Measurements from ENCODE around the gene FOLR1.
A peak's percentile ranks its signal among the peaks of the same experiment; 100 is the strongest.
"Not testable (repeated sequence)": the region's sequence is repeated elsewhere in the genome, so short reads cannot be mapped to it uniquely, and the experiment has no call there.

The FOLR1 gene

GRCh38 chr11:72181553-72181958 lies 10.4 kb upstream of the FOLR1 start:
- not testable (repeated sequence) for DNase-seq (ENCODE audit: low read depth in 2 of 2)

- DNase-seq (ENCODE audit: low read depth in 2 of 2): no peak
Measured at GRCh38 chr11:72188267-72188666, 3.7 kb upstream of the FOLR1 start.

GRCh38 chr11:72189455-72190250 lies 2.3 kb upstream of the FOLR1 start:
- no peak for DNase-seq (ENCODE audit: low read depth in 2 of 2)

GRCh38 chr11:72190631-72191071 lies 1.3 kb upstream of the FOLR1 start:
- DNase-seq (ENCODE audit: low read depth in 2 of 2): no peak

- no peak for DNase-seq (ENCODE audit: low read depth in 2 of 2)
Measured at GRCh38 chr11:72195518-72196270, 3.8 kb downstream of the FOLR1 start.

- not testable (repeated sequence) for DNase-seq (ENCODE audit: low read depth in 2 of 2)
Measured at GRCh38 chr11:72201445-72201844, 9.5 kb downstream of the FOLR1 start.

- DNase-seq (ENCODE audit: low read depth in 2 of 2): no peak
Measured at GRCh38 chr11:72202571-72202970, 10.6 kb downstream of the FOLR1 start.

- DNase-seq (ENCODE audit: low read depth in 2 of 2): no peak
Measured at GRCh38 chr11:72203163-72203562, 11.2 kb downstream of the FOLR1 start.

- no peak for DNase-seq (ENCODE audit: low read depth in 2 of 2)
Measured at GRCh38 chr11:72204886-72205285, 12.9 kb downstream of the FOLR1 start.

- not testable (repeated sequence) for DNase-seq (ENCODE audit: low read depth in 2 of 2)
Measured at GRCh38 chr11:72206794-72207193, 14.9 kb downstream of the FOLR1 start.

GRCh38 chr11:72208281-72208680 lies 16.3 kb downstream of the FOLR1 start:
- DNase-seq (ENCODE audit: low read depth in 2 of 2): no peak

GRCh38 chr11:72209101-72209500 lies 17.2 kb downstream of the FOLR1 start:
- DNase-seq (ENCODE audit: low read depth in 2 of 2): no peak

GRCh38 chr11:72216638-72217037 lies 24.7 kb downstream of the FOLR1 start, which contains the start of gene FOLR2:
Gene FOLR2 (plus strand): TSS chr11:72216794. CDS start chr11:72218585, 1,791 bp downstream.
- DNase-seq (ENCODE audit: low read depth in 2 of 2): no peak

- no peak for DNase-seq (ENCODE audit: low read depth in 2 of 2)
Measured at GRCh38 chr11:72217841-72218240, 25.9 kb downstream of the FOLR1 start.

GRCh38 chr11:72218251-72218745 lies 26.4 kb downstream of the FOLR1 start:
- DNase-seq (ENCODE audit: low read depth in 2 of 2): no peak

- no peak for DNase-seq (ENCODE audit: low read depth in 2 of 2)
Measured at GRCh38 chr11:72220696-72221363, 28.9 kb downstream of the FOLR1 start.

GRCh38 chr11:72221386-72222075 lies 29.6 kb downstream of the FOLR1 start:
- no peak for DNase-seq (ENCODE audit: low read depth in 2 of 2)

- DNase-seq (ENCODE audit: low read depth in 2 of 2): no peak
Measured at GRCh38 chr11:72222106-72222891, 30.4 kb downstream of the FOLR1 start.

- DNase-seq (ENCODE audit: low read depth in 2 of 2): peak; percentile 84 to 94
Measured at GRCh38 chr11:72222907-72223614, 31.1 kb downstream of the FOLR1 start.
